G401.6 (cell line): ENCODE data around the gene AP5S1.
"Not testable (repeated sequence)": the region's sequence is repeated elsewhere in the genome, so short reads cannot be mapped to it uniquely, and the experiment has no call there.

Experiments used
- FAIRE-seq: peaks from 2 replicates; lab custom pipeline; 2012; peaks lifted over from hg19 to GRCh38; lab: Jason Lieb, UNC

Gene AP5S1, protein sequence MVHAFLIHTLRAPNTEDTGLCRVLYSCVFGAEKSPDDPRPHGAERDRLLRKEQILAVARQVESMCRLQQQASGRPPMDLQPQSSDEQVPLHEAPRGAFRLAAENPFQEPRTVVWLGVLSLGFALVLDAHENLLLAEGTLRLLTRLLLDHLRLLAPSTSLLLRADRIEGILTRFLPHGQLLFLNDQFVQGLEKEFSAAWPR

DNA sequence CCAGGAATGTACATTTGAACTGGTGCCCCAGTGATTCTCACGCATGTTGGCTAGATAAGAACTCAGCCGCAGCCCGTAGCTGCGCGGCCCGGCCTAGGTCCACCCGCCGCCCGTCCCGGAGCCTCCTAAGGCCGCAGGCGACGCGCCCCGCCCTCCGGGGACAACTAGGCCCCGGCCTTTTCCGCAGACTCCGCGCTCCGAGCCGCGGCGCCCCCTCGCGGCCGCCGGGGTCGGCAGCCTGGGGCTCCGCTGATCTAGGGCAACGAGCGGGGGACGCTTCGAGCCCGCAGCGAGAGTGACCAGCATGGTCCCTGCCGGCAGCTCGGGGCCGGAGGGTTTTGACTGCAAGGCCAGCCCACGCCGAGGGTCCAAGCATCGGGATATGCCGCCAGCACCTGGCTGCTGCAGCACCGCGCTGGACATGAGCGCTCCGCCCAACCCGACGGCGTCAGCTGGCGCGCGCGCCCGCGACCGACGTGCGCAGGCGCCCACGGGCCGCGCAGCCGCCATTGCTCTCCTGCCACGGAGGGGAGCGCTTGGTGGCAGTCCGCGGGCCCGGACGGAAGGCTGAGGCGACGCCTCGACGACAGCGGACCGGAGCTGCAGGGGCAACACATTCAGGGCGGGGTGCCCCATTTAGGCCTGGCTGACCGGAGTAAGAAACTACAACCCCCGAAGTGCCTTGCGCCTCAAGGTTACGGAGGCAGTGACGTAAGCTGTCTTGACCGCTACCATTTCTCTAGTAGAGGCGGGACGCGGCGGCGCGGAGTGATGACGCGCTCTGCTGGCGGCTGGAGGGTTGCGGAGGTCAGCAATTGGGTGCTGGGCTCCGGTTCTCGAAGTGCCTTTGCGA is at the start of gene AP5S1:
Gene AP5S1 (plus strand): TSS at position 500 of the 853 bp plus-strand sequence. CDS start 1,571 bp downstream, outside the sequence.
- peak; percentile 88 for FAIRE-seq

DNA sequence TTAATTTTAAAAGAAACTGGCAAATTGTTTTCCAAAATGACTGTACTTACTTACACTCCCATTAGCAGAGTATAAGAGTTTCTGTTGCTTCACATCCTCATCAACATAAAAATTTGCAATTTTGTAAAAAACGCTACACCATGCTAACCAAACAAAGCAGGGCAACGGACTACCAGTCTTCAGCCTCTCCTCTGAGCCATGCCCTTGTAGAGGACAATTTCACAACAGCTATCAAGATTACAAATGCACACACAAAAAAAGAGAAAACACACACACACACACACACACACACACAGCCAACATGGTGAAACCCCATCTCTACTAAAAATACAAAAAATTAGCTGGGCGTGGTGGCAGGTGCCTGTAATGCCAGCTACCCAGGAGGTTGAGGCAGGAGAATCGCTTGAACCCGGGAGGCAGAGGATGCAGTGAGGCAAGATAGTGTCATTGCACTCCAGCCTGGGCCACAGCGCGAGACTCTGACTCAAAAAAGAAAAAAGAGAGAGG is 48.7 kb upstream of the AP5S1 start:
- no peak for FAIRE-seq

DNA sequence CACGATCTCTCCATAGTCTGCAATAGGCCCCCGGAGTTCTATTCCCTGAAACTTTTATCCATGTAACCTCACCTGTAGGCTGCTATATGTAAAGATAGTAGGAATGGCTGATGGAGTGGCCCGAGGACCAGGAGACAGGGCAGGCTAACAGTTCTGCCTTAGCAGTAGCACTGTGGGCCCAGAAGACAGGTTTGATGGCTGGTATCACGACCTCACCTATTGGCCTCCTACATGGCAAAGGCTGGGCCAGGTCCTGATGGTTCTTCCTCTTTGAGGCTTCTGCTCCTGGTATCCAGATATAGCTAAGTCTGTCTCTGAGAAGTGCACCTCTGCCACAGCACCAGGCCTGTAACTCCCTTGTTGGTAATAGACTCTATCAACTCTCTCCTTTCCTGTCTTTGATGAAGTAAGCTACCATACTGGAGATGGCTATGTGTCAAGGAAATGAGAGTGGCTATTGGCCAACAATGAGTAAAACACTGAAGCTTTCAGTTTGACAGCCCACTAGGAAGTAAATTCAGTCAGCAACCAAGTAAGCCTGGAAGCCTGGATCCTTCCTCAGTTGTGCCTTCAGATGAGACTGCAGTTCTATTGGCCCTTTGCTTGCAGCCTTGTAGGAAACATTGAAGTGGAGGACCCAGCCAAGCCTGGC is 44.8 kb upstream of the AP5S1 start:
- no peak for FAIRE-seq

- no peak for FAIRE-seq
Observed at GRCh38 chr20:3777381-3777715, 43.0 kb upstream of the AP5S1 start.

DNA sequence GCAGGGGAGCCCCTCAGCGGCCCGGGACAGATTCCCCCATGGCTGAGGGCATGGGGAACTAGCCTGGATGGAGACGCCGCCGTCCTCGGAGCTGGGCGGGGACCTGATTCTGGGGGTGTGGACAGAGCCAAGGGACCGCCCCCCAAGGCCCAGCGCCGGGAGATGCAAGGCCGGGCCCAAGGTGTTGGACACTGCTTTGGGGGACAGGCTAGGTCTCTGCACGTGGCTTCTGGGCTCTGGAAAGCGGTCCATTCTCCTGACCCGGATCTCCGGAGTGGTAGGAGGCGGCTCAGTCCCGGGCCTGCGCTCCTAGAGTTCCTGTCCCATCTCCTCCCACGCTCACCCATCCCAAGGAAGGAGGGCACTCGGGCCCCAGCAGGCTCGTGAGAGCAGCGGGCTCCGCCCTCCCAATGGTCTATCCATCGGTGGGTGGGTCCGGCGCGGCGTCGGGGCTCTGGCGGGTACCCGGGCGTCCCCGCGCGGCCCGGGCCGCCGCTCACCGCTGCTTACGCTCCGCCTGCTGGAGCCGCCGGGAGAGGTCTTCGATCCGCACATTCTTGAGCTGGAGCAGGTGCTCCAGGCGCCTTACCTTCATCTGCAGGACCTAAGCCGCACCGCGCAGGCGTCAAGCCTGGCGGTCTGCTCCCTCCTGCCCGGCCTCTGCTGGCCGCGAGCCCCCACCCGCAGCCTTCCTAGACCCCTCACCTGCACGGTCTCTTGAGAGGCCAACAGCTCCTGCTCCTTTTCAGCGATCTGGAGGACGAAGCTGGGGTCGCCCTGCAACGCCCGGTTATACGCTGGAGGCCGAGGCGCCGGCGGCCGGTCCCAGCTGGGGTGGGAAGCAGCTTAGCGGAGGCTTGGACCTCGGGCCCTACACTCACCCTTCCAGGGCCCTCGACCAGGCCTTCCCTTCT is 42.4 kb upstream of the AP5S1 start:
- FAIRE-seq, result no peak

GRCh38 chr20:3778976-3779375 is 41.4 kb upstream of the AP5S1 start:
- no peak for FAIRE-seq

DNA sequence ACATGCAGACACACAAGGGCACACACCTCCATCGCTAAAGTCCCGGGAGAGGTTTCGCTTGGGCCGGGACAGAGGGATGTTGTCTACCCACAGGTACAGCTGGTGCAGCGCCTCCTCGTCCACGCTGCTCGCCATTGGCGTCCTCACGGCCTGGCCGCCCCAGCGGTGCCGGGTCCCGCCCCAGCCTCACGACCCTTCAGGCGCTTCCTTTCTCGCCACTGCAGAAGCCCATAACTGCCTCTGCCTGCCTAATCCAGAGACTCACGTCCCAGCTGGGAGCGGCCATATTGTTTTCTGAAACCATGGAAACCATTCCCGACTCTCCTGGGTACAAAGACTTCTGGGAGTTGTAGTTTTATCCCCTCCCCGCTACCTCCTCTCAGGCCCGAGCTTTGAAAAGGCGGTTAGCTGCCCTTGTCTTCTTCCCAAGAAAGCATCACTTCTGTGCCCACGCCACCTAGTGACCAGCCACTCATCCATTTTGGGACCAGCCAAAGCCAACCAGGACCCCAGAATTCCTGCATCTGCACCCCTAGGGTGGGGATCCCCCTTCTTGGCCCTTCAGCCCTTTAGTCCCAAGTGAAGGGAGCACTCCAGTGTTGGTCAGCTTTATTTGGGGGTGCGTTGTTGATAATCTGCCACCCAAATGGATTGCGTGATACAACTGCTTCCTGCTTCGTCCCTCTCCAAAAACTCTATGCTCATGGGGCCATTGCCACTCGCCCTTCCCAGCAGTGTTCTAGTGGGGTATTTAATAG is 39.0 kb upstream of the AP5S1 start, which contains the start of gene SPEF1:
Gene SPEF1 (minus strand): TSS at position 296 of the 758 bp plus-strand sequence. CDS start 161 bp downstream, at position 135.
- FAIRE-seq, result peak; percentile 99

DNA sequence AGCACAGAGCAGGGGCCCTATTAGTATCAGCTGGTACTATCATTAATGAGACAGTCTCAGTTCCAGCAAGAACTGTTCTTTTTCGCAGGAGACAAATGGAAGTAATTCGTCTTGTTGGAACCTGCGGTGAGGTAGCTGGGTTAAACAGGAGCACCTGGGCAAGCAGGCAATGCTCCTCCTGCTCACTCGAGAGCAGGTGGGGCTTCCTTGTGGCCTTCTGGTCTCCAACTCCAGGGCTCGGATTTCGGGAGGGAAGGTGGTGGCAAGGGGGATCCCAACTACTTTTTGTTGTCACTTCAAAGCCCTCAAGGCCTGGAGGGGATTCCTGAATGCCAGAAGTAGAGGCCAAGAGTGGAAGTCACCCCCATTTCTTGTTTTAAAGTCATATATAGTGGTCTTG is 37.8 kb upstream of the AP5S1 start:
- FAIRE-seq, result no peak

DNA sequence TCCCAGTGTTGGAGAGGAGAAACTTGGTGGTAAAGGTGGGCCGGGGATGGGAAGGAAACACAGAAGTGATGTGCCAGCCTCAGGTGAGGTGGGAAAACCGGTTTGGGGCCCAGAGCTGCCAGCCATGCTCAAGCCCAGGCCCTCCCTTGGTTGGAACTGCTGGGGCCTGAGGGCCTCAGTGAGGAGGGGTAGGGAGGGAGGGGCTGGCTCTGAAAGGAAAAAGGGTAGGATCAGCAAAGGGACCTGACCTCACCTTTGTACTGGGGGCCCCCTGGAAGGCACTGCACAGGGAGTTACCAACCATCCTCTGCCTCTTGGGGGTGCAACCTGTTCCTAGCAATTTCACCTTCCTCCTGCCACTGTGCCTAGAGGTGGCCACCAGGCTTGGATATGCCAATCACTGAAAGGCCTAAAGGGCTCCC is 37.3 kb upstream of the AP5S1 start:
- FAIRE-seq, result no peak

DNA sequence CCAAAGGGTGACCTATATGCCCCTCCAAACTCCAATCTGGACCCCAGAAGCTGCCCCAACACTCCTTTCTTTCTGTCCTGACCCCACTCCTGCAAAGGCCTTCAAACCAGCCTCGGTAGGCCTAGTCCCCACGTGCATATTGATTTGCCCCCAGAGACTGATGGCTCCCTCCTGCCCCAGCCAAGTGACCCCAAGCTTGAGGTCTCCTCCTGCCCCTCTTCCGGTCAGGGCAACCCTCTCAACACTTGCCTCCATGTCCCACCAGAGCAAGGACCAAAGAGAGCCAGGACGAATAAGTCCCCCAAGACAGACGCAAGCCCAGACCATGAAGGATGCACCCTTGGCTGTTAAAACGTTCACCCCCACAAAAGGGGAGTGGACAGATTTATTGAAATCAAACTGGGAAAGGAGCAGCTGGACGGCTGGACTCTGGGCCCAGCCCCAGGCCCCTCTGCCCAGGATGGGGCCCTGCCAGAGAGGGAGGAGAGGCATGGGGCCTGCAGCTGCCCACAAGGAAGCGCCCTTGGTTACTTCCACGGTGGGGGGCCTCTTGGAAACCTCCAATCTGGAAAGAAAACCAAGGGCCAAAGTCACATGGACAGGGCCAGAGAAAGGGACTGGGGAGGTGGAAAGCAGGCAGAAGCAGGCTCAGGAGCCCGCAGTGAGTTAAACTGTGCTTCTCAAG is 36.7 kb upstream of the AP5S1 start:
- no peak for FAIRE-seq

- FAIRE-seq, result no peak
Observed at GRCh38 chr20:3784216-3784853, 36.0 kb upstream of the AP5S1 start.

GRCh38 chr20:3784863-3785239 is 35.5 kb upstream of the AP5S1 start:
- no peak for FAIRE-seq

GRCh38 chr20:3785240-3786125 is 34.9 kb upstream of the AP5S1 start:
- FAIRE-seq, result no peak

- no peak for FAIRE-seq
Observed at GRCh38 chr20:3786126-3786484, 34.2 kb upstream of the AP5S1 start.

GRCh38 chr20:3786665-3787323 is 33.6 kb upstream of the AP5S1 start, which contains the start of gene CENPB:
TSS of gene CENPB (minus strand) at chr20:3786740. CDS start at chr20:3786483, 257 bp downstream.
- no peak for FAIRE-seq

GRCh38 chr20:3787324-3788014 is 32.9 kb upstream of the AP5S1 start:
- FAIRE-seq, result no peak

- no peak for FAIRE-seq
Observed at GRCh38 chr20:3788685-3789155, 31.6 kb upstream of the AP5S1 start.

DNA sequence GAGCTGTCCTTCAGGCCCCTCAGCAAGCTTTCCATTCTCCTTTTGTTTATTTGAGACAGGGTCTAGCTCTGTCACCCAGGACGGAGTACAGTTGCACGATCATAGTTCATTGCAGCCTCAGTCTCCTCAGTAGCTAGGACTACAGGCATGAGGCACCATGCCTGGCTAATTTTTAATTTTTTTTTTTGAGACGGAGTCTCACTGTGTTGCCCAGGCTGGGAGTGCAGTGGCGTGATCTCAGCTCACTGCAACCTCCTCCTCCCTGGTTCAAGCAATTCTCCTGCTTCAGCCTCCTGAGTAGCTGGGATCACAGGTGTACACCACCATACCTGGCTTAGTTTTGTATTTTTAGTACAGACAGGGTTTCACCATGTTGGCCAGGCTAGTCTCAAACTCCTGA is 31.1 kb upstream of the AP5S1 start:
- not testable (repeated sequence) for FAIRE-seq
